AG09319 (cell line): ENCODE measurements around the gene CLN6.
"Not testable (repeated sequence)": the region's sequence is repeated elsewhere in the genome, so short reads cannot be mapped to it uniquely, and the experiment has no call there.

Experiments
- DNase-seq: peaks from one replicate; pipeline ENCODE4 v3.0.0-alpha.2; 2010; ENCODE audit warnings: low read depth; ENCODE audit errors: extremely low read depth
- CTCF ChIP-seq: IDR thresholded peaks from 2 replicates; pipeline ENCODE4 v1.5.1; 2011; ENCODE audit warnings: low read depth, mild to moderate bottlenecking, inconsistent platforms, low read length, moderate library complexity

The CLN6 gene

GRCh38 chr15:68220967-68221366, 8.6 kb downstream of the CLN6 start:
- no peak for DNase-seq
- no peak for TF ChIP-seq CTCF

GRCh38 chr15:68220489-68220888, 9.0 kb downstream of the CLN6 start:
- no peak for DNase-seq
- no peak for TF ChIP-seq CTCF

- DNase-seq = no peak
- no peak for TF ChIP-seq CTCF
Measured at GRCh38 chr15:68218847-68219798, 10.4 kb downstream of the CLN6 start.

GRCh38 chr15:68218331-68218730, 11.2 kb downstream of the CLN6 start:
- no peak for DNase-seq
- no peak for TF ChIP-seq CTCF

GRCh38 chr15:68217341-68217740, 12.2 kb downstream of the CLN6 start:
- no peak for DNase-seq
- TF ChIP-seq CTCF = no peak

GRCh38 chr15:68214838-68215254, 14.7 kb downstream of the CLN6 start:
- no peak for DNase-seq
- TF ChIP-seq CTCF = no peak

- no peak for TF ChIP-seq CTCF
- DNase-seq = no peak
Measured at GRCh38 chr15:68213991-68214837, 15.3 kb downstream of the CLN6 start.

- not testable (repeated sequence) for DNase-seq
Measured at GRCh38 chr15:68213491-68213845, 16.1 kb downstream of the CLN6 start.
